Choroid plexus epithelial cell (primary cell): Measurements from ENCODE around the gene ASAP2.

Experiments used
- DNase-seq: peaks from one replicate; pipeline ENCODE4 v3.0.0-alpha.2; 2010; ENCODE audit warnings: low read depth
- H3K4me3 ChIP-seq: 2 replicates; pipeline ENCODE4 v1.5.1; 2011; ENCODE audit warnings: low read depth, mild to moderate bottlenecking, control low read depth, low read length, moderate library complexity
- CTCF ChIP-seq: conservative IDR thresholded peaks from 2 replicates; pipeline ENCODE4 v1.5.1; 2011; ENCODE audit warnings: low read depth, mild to moderate bottlenecking, control low read depth, inconsistent platforms, low read length, moderate library complexity

ASAP2 gene

GRCh38 chr2:9174771-9175437, 31.7 kb upstream of the ASAP2 start:
- H3K4me3 ChIP-seq: no peak overlapping the region
- no peak for TF ChIP-seq CTCF
- DNase-seq: peak; percentile 76

- H3K4me3 ChIP-seq: no peak overlapping the region
- TF ChIP-seq CTCF: no peak
- no peak for DNase-seq
Observed at GRCh38 chr2:9178110-9178903, 28.3 kb upstream of the ASAP2 start.

GRCh38 chr2:9178904-9179571, 27.6 kb upstream of the ASAP2 start:
- peak; percentile 75 for DNase-seq
- H3K4me3 ChIP-seq: no peak overlapping the region
- no peak for TF ChIP-seq CTCF

GRCh38 chr2:9179572-9180201, 26.9 kb upstream of the ASAP2 start:
- peak; percentile 72 for DNase-seq
- TF ChIP-seq CTCF: no peak
- H3K4me3 ChIP-seq: no peak overlapping the region

- no peak overlapping the region for H3K4me3 ChIP-seq
- DNase-seq: no peak
- no peak for TF ChIP-seq CTCF
Observed at GRCh38 chr2:9184361-9184760, 22.3 kb upstream of the ASAP2 start.

GRCh38 chr2:9187620-9188214, 18.9 kb upstream of the ASAP2 start:
- no peak for TF ChIP-seq CTCF
- no peak overlapping the region for H3K4me3 ChIP-seq
- DNase-seq: peak; percentile 43
